ENCODE results near the gene ARHGEF35.
"Not testable (repeated sequence)": the region's sequence is repeated elsewhere in the genome, so short reads cannot be mapped to it uniquely, and the experiment has no call there.

GRCh38 chr7:144193782-144194181 lies 1.9 kb downstream of the ARHGEF35 start:
- TF ChIP-seq POLR2A, CTCF, POLR2AphosphoS5 (IDR thresholded peaks at IDR 0.05): not testable (repeated sequence)
